ENCODE data around the gene SOX13.

SOX13 gene

GRCh38 chr1:204125759-204126351, 52.9 kb downstream of the SOX13 start:
- DNase-seq: no peak
- no peak overlapping the region for H3K4ac ChIP-seq (ENCODE audit: low read depth in 1 of 2, low read length in 2 of 2)
- H3K14ac ChIP-seq (ENCODE audit: low read length in 2 of 2): no peak overlapping the region
- H3K4me1 ChIP-seq (ENCODE audit: control insufficient read depth, insufficient read depth, low read depth, low read length): peaks cover 20% of the 10 kb centered on the region
- H4K91ac ChIP-seq (ENCODE audit: low read length): no peak overlapping the region
- H3K18ac ChIP-seq (ENCODE audit: low read depth in 1 of 2, low read length in 2 of 2): no peak overlapping the region
- H2BK15ac ChIP-seq (ENCODE audit: low read depth, poor library complexity, severe bottlenecking): no peak overlapping the region
- no peak overlapping the region for H2BK12ac ChIP-seq (ENCODE audit: low read length in 2 of 2)
- H3K27me3 ChIP-seq (ENCODE audit: control insufficient read depth in 1 of 2, insufficient read depth in 1 of 2, low read length in 2 of 2): no peaks in the 10 kb centered on the region
- 95% methylated on average over 18 of the region's 18 CpGs for WGBS
- no peaks in the 10 kb centered on the region for H3K79me1 ChIP-seq (replicated peaks; ENCODE audit: low read length, poor library complexity, severe bottlenecking)
- H2AK5ac ChIP-seq (ENCODE audit: low read length, severe bottlenecking): no peak overlapping the region
- H2BK120ac ChIP-seq (ENCODE audit: low read depth, low read length): no peak overlapping the region
- H2BK5ac ChIP-seq (ENCODE audit: low read depth, low read length, poor library complexity, severe bottlenecking): no peak overlapping the region
- H3K4me3 ChIP-seq (ENCODE audit: insufficient read depth in 1 of 2, low read depth in 1 of 2, low read length in 2 of 2): no peak overlapping the region
- peaks cover 13 to 46% of the 10 kb centered on the region in 2 experiments for H3K36me3 ChIP-seq (ENCODE audit: control insufficient read depth in 1 of 2, insufficient read depth in 2 of 2, low read depth in 1 of 2, low read length in 2 of 2)
- H3K4me2 ChIP-seq (ENCODE audit: low read length, poor library complexity, severe bottlenecking): no peak overlapping the region
- no peak overlapping the region for H4K8ac ChIP-seq (ENCODE audit: low read length)
- no peaks in the 10 kb centered on the region for H3K9me3 ChIP-seq (ENCODE audit: control insufficient read depth, low read length)
- H3K23ac ChIP-seq (ENCODE audit: low read length in 2 of 2): no peak overlapping the region
- H3K27ac ChIP-seq (ENCODE audit: low read length, poor library complexity, severe bottlenecking): no peak overlapping the region
- no peak overlapping the region for H3K9ac ChIP-seq (ENCODE audit: low read length)
- no peak overlapping the region for H2AFZ ChIP-seq (ENCODE audit: low read depth, low read length)

- no peak overlapping the region for H4K8ac ChIP-seq (ENCODE audit: low read length)
- no peak overlapping the region for H3K4me2 ChIP-seq (ENCODE audit: low read length, poor library complexity, severe bottlenecking)
- no peak overlapping the region for H3K4me3 ChIP-seq (ENCODE audit: insufficient read depth in 1 of 2, low read depth in 1 of 2, low read length in 2 of 2)
- no peak overlapping the region for H2BK5ac ChIP-seq (ENCODE audit: low read depth, low read length, poor library complexity, severe bottlenecking)
- H2AFZ ChIP-seq (ENCODE audit: low read depth, low read length): no peak overlapping the region
- WGBS: 84% methylated on average over 8 of the region's 8 CpGs
- H3K36me3 ChIP-seq (ENCODE audit: control insufficient read depth in 1 of 2, insufficient read depth in 2 of 2, low read depth in 1 of 2, low read length in 2 of 2): peaks cover 13 to 46% of the 10 kb centered on the region in 2 experiments
- no peak overlapping the region for H3K27ac ChIP-seq (ENCODE audit: low read length, poor library complexity, severe bottlenecking)
- H4K91ac ChIP-seq (ENCODE audit: low read length): no peak overlapping the region
- no peak overlapping the region for H2BK120ac ChIP-seq (ENCODE audit: low read depth, low read length)
- no peak overlapping the region for H3K4ac ChIP-seq (ENCODE audit: low read depth in 1 of 2, low read length in 2 of 2)
- no peak overlapping the region for H2BK12ac ChIP-seq (ENCODE audit: low read length in 2 of 2)
- no peak overlapping the region for H3K18ac ChIP-seq (ENCODE audit: low read depth in 1 of 2, low read length in 2 of 2)
- peaks cover 24% of the 10 kb centered on the region for H3K4me1 ChIP-seq (ENCODE audit: control insufficient read depth, insufficient read depth, low read depth, low read length)
- H3K9ac ChIP-seq (ENCODE audit: low read length): peak overlapping the region; percentile 74
- H2AK5ac ChIP-seq (ENCODE audit: low read length, severe bottlenecking): no peak overlapping the region
- H3K14ac ChIP-seq (ENCODE audit: low read length in 2 of 2): no peak overlapping the region
- H3K79me1 ChIP-seq (replicated peaks; ENCODE audit: low read length, poor library complexity, severe bottlenecking): no peaks in the 10 kb centered on the region
- H3K27me3 ChIP-seq (ENCODE audit: control insufficient read depth in 1 of 2, insufficient read depth in 1 of 2, low read length in 2 of 2): no peaks in the 10 kb centered on the region
- no peaks in the 10 kb centered on the region for H3K9me3 ChIP-seq (ENCODE audit: control insufficient read depth, low read length)
- H2BK15ac ChIP-seq (ENCODE audit: low read depth, poor library complexity, severe bottlenecking): no peak overlapping the region
- H3K23ac ChIP-seq (ENCODE audit: low read length in 2 of 2): no peak overlapping the region
- DNase-seq: no peak
Measured at GRCh38 chr1:204126386-204126785, 53.5 kb downstream of the SOX13 start.

DNA sequence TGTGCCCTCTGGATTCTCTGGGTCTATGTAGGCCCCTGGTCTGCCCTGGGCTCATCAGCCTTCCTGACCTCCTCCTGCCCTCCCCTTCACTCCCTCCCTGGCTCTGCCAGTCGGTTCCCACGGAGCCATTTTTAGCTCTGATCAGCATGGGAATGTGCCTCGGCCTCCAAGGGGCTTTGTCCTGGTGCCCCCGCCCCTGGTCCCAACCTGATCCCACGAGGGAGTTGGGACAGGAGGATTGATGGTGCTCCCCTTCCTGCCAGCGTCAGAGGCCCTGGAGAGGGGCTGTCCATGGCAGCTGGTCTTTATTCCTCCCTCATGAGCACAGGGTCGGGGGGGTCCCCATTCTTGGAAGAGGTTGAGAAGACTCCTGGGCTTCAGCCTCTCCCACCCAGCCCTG, 54.0 kb downstream of the SOX13 start:
- peaks cover 12 to 44% of the 10 kb centered on the region in 2 experiments for H3K36me3 ChIP-seq (ENCODE audit: control insufficient read depth in 1 of 2, insufficient read depth in 2 of 2, low read depth in 1 of 2, low read length in 2 of 2)
- H2AK5ac ChIP-seq (ENCODE audit: low read length, severe bottlenecking): no peak overlapping the region
- no peak overlapping the region for H3K4me3 ChIP-seq (ENCODE audit: insufficient read depth in 1 of 2, low read depth in 1 of 2, low read length in 2 of 2)
- no peak overlapping the region for H3K27ac ChIP-seq (ENCODE audit: low read length, poor library complexity, severe bottlenecking)
- no peaks in the 10 kb centered on the region for H3K27me3 ChIP-seq (ENCODE audit: control insufficient read depth in 1 of 2, insufficient read depth in 1 of 2, low read length in 2 of 2)
- DNase-seq: no peak
- no peak overlapping the region for H4K91ac ChIP-seq (ENCODE audit: low read length)
- no peak overlapping the region for H4K8ac ChIP-seq (ENCODE audit: low read length)
- H3K18ac ChIP-seq (ENCODE audit: low read depth in 1 of 2, low read length in 2 of 2): peak overlapping the region in 1 of 2 experiments; percentile 5
- no peak overlapping the region for H3K14ac ChIP-seq (ENCODE audit: low read length in 2 of 2)
- H3K9ac ChIP-seq (ENCODE audit: low read length): peak overlapping the region; percentile 74
- H2AFZ ChIP-seq (ENCODE audit: low read depth, low read length): no peak overlapping the region
- H2BK5ac ChIP-seq (ENCODE audit: low read depth, low read length, poor library complexity, severe bottlenecking): no peak overlapping the region
- H3K23ac ChIP-seq (ENCODE audit: low read length in 2 of 2): no peak overlapping the region
- H2BK12ac ChIP-seq (ENCODE audit: low read length in 2 of 2): no peak overlapping the region
- H3K4me1 ChIP-seq (ENCODE audit: control insufficient read depth, insufficient read depth, low read depth, low read length): peaks cover 27% of the 10 kb centered on the region
- no peak overlapping the region for H2BK15ac ChIP-seq (ENCODE audit: low read depth, poor library complexity, severe bottlenecking)
- H3K4me2 ChIP-seq (ENCODE audit: low read length, poor library complexity, severe bottlenecking): no peak overlapping the region
- 51% methylated on average over 7 of the region's 7 CpGs for WGBS
- no peak overlapping the region for H2BK120ac ChIP-seq (ENCODE audit: low read depth, low read length)
- no peak overlapping the region for H3K4ac ChIP-seq (ENCODE audit: low read depth in 1 of 2, low read length in 2 of 2)
- no peaks in the 10 kb centered on the region for H3K9me3 ChIP-seq (ENCODE audit: control insufficient read depth, low read length)
- H3K79me1 ChIP-seq (replicated peaks; ENCODE audit: low read length, poor library complexity, severe bottlenecking): no peaks in the 10 kb centered on the region

DNA sequence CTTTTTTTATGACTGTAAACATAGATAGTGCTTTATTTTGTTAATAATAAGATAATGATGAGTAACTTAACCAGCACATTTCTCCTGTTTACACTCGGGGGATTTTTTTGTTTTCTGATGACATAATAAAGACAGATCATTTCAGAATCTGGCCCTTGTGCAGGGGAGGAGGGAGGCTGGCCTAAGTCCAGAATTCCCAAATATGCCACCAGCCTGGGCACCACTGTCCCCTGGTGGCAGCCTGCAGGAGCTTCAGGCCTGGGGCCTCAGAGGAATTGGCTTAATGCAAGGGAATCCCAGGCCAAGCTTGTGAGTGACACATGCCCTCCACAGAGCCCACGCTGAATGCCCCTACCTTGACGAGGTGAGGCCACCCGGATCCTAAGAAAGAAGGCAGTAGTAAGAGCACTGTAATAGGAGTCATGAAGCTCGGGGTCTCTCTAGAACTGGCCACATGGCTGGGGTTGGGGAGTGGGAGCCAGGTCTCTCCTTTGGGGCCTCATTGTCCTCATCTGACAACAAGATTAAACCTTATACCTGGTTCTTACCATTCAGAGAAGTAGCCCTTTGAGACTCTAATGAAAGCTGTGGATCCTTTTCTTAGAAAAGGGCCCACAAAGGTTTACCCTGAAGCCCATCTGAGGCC, 54.8 kb downstream of the SOX13 start:
- no peak overlapping the region for H2BK120ac ChIP-seq (ENCODE audit: low read depth, low read length)
- peak; percentile 83 for DNase-seq
- no peak overlapping the region for H2BK5ac ChIP-seq (ENCODE audit: low read depth, low read length, poor library complexity, severe bottlenecking)
- H3K79me1 ChIP-seq (replicated peaks; ENCODE audit: low read length, poor library complexity, severe bottlenecking): no peaks in the 10 kb centered on the region
- no peaks in the 10 kb centered on the region for H3K27me3 ChIP-seq (ENCODE audit: control insufficient read depth in 1 of 2, insufficient read depth in 1 of 2, low read length in 2 of 2)
- H3K36me3 ChIP-seq (ENCODE audit: control insufficient read depth in 1 of 2, insufficient read depth in 2 of 2, low read depth in 1 of 2, low read length in 2 of 2): peaks cover 8 to 38% of the 10 kb centered on the region in 2 experiments
- H2BK15ac ChIP-seq (ENCODE audit: low read depth, poor library complexity, severe bottlenecking): no peak overlapping the region
- WGBS: 74% methylated on average over 4 of the region's 5 CpGs
- no peak overlapping the region for H3K18ac ChIP-seq (ENCODE audit: low read depth in 1 of 2, low read length in 2 of 2)
- no peak overlapping the region for H3K4me3 ChIP-seq (ENCODE audit: insufficient read depth in 1 of 2, low read depth in 1 of 2, low read length in 2 of 2)
- no peak overlapping the region for H3K27ac ChIP-seq (ENCODE audit: low read length, poor library complexity, severe bottlenecking)
- H2AFZ ChIP-seq (ENCODE audit: low read depth, low read length): no peak overlapping the region
- peak overlapping the region; percentile 74 for H3K9ac ChIP-seq (ENCODE audit: low read length)
- H2BK12ac ChIP-seq (ENCODE audit: low read length in 2 of 2): no peak overlapping the region
- H4K8ac ChIP-seq (ENCODE audit: low read length): no peak overlapping the region
- H3K9me3 ChIP-seq (ENCODE audit: control insufficient read depth, low read length): no peaks in the 10 kb centered on the region
- H3K23ac ChIP-seq (ENCODE audit: low read length in 2 of 2): no peak overlapping the region
- no peak overlapping the region for H2AK5ac ChIP-seq (ENCODE audit: low read length, severe bottlenecking)
- no peak overlapping the region for H3K14ac ChIP-seq (ENCODE audit: low read length in 2 of 2)
- H3K4ac ChIP-seq (ENCODE audit: low read depth in 1 of 2, low read length in 2 of 2): no peak overlapping the region
- H4K91ac ChIP-seq (ENCODE audit: low read length): no peak overlapping the region
- peaks cover 27% of the 10 kb centered on the region for H3K4me1 ChIP-seq (ENCODE audit: control insufficient read depth, insufficient read depth, low read depth, low read length)
- no peak overlapping the region for H3K4me2 ChIP-seq (ENCODE audit: low read length, poor library complexity, severe bottlenecking)

Measured in mesenchymal stem cell (in vitro differentiated cells and primary cell).